Hepatocyte (in vitro differentiated cells): ENCODE results near the gene FLACC1. TPM values are rescaled to one million over a fixed set of nuclear protein-coding genes. Genes with fewer than 3 reads are reported as not detected.

Source experiments
- DNase-seq: peaks from one replicate; pipeline ENCODE4 v3.0.0-alpha.2; 2016; ENCODE audit warnings: low spot score
- H2AFZ ChIP-seq: fragments of 200-600 bp; sonication (generic); 2 replicates; pipeline ENCODE4 v1.6.0; 2016; ENCODE audit warnings: antibody characterized with exemption, mild to moderate bottlenecking
- H3K27ac ChIP-seq: fragments of 200-600 bp; sonication (generic); 2 replicates; pipeline ENCODE4 v1.5.1; 2016; ENCODE audit warnings: mild to moderate bottlenecking
- H3K27me3 ChIP-seq: fragments of 200-600 bp; sonication (generic); 2 replicates; pipeline ENCODE4 v1.6.1; 2016
- H3K36me3 ChIP-seq: fragments of 200-600 bp; sonication (generic); replicated peaks from 2 replicates; pipeline ENCODE4 v1.5.1; 2016; ENCODE audit warnings: low read depth; ENCODE audit not compliant: insufficient read depth
- H3K4me1 ChIP-seq: fragments of 200-600 bp; sonication (generic); 2 replicates; pipeline ENCODE4 v1.5.1; 2016; ENCODE audit warnings: mild to moderate bottlenecking, moderate library complexity; ENCODE audit not compliant: insufficient read depth
- H3K4me2 ChIP-seq: fragments of 200-600 bp; sonication (generic); 2 replicates; pipeline ENCODE4 v1.6.0; 2016
- H3K4me3 ChIP-seq: fragments of 200-600 bp; sonication (generic); 2 replicates; pipeline ENCODE4 v1.5.1; 2016; ENCODE audit warnings: mild to moderate bottlenecking
- H3K79me2 ChIP-seq: fragments of 200-600 bp; sonication (generic); 2 replicates; pipeline ENCODE4 v1.6.0; 2017; ENCODE audit warnings: mild to moderate bottlenecking
- H3K9me2 ChIP-seq: fragments of 200-600 bp; sonication (generic); replicated peaks from 2 replicates; pipeline ENCODE4 v1.6.0; 2017; ENCODE audit warnings: mild to moderate bottlenecking; ENCODE audit not compliant: insufficient read depth
- H3K9me3 ChIP-seq: fragments of 200-600 bp; sonication (generic); 2 replicates; pipeline ENCODE4 v1.5.1; 2016; ENCODE audit warnings: low read depth, mild to moderate bottlenecking
- H4K20me1 ChIP-seq: fragments of 200-600 bp; sonication (generic); 2 replicates; pipeline ENCODE4 v1.6.0; 2016; ENCODE audit warnings: mild to moderate bottlenecking; ENCODE audit not compliant: insufficient read depth, poor library complexity, severe bottlenecking
- CTCF ChIP-seq: fragments of 200-600 bp; sonication (generic); IDR thresholded peaks from 2 replicates; pipeline ENCODE4 v1.5.1; 2016; ENCODE audit warnings: antibody characterized with exemption, mild to moderate bottlenecking; ENCODE audit not compliant: poor library complexity
- EZH2 ChIP-seq: fragments of 200-600 bp; sonication (generic); IDR thresholded peaks from 2 replicates; pipeline ENCODE4 v1.6.1; 2016; ENCODE audit warnings: antibody characterized with exemption, mild to moderate bottlenecking, borderline replicate concordance
- EZH2phosphoT487 ChIP-seq: fragments of 200-600 bp; sonication (generic); IDR thresholded peaks from one replicate; pipeline ENCODE4 v1.6.1; 2018; ENCODE audit warnings: antibody characterized with exemption, mild to moderate bottlenecking, low read depth, moderate library complexity; ENCODE audit not compliant: unreplicated experiment, severe bottlenecking
- whole genome bisulfite sequencing: methylation state at CpG from one replicate; pipeline ENCODE4 v1.1.6; 2016; ENCODE audit warnings: low lambda C conversion rate; ENCODE audit errors: missing lambda C conversion rate; 5-methylcytosine and 5-hydroxymethylcytosine counted together
- polyA plus RNA-seq: library from polyadenylated mRNA; unstranded; fragments of >200 nt; fragmentation: Nextera tagmentation; extraction: Ambion mirVana; gene quantifications from 2 replicates; pipeline ENCODE4 v1.2.1, GENCODE V29; 2016
- total RNA-seq: library from RNA; depleted of rRNA; stranded (reverse); fragments of >200 nt; gene quantifications from 2 replicates; pipeline ENCODE4 v1.2.3, GENCODE V29; 2014

FLACC1 gene
- total and polyA plus RNA-seq, 2 experiments from 2014 or later, result 0.34 to 0.80 TPM

GRCh38 chr2:201396595-201396994 is 39.5 kb upstream of the FLACC1 start:
- Histone ChIP-seq H3K27me3 (no peaks in the 10 kb centered on the region), H3K9me2 (no peaks in the 10 kb centered on the region), H3K4me2 (no peak overlapping the region), H3K4me3 (no peak overlapping the region), H3K4me1 (no peaks in the 10 kb centered on the region), H3K36me3 (no peaks in the 10 kb centered on the region), H3K27ac (no peak overlapping the region), H4K20me1 (no peaks in the 10 kb centered on the region), H3K9me3 (no peaks in the 10 kb centered on the region), H3K79me2 (peaks cover 4% of the 10 kb centered on the region), H2AFZ (no peak overlapping the region)
- no peak for DNase-seq
- TF ChIP-seq EZH2phosphoT487 (no peak), EZH2 (no peak), CTCF (no peak)
- 92% methylated on average over 8 of the region's 8 CpGs for WGBS

- Histone ChIP-seq H2AFZ (no peak overlapping the region), H3K4me3 (no peak overlapping the region), H3K4me1 (no peaks in the 10 kb centered on the region), H3K36me3 (no peaks in the 10 kb centered on the region), H4K20me1 (no peaks in the 10 kb centered on the region), H3K27me3 (no peaks in the 10 kb centered on the region), H3K9me3 (no peaks in the 10 kb centered on the region), H3K9me2 (no peaks in the 10 kb centered on the region), H3K79me2 (no peaks in the 10 kb centered on the region), H3K4me2 (no peak overlapping the region), H3K27ac (no peak overlapping the region)
- no peak for TF ChIP-seq EZH2phosphoT487
- no peak for TF ChIP-seq EZH2
- TF ChIP-seq CTCF, result no peak
- WGBS, result 82% methylated on average over 1 of the region's 1 CpG
- no peak for DNase-seq
Observed at GRCh38 chr2:201383136-201383535, 26.0 kb upstream of the FLACC1 start.

GRCh38 chr2:201378496-201379397 is 21.6 kb upstream of the FLACC1 start:
- H3K9me2 ChIP-seq, result no peaks in the 10 kb centered on the region
- peak; percentile 31 for DNase-seq
- no peaks in the 10 kb centered on the region for H3K9me3 ChIP-seq
- TF ChIP-seq EZH2, result no peak
- no peak for TF ChIP-seq EZH2phosphoT487
- TF ChIP-seq CTCF, result no peak
- peak overlapping the region; percentile 74 for H3K27ac ChIP-seq
- no peak overlapping the region for H3K4me3 ChIP-seq
- H4K20me1 ChIP-seq, result no peaks in the 10 kb centered on the region
- no peaks in the 10 kb centered on the region for H3K27me3 ChIP-seq
- no peaks in the 10 kb centered on the region for H3K36me3 ChIP-seq
- WGBS, result 57% methylated on average over 5 of the region's 5 CpGs
- H2AFZ ChIP-seq, result no peak overlapping the region
- no peaks in the 10 kb centered on the region for H3K4me1 ChIP-seq
- H3K79me2 ChIP-seq, result no peaks in the 10 kb centered on the region
- no peak overlapping the region for H3K4me2 ChIP-seq
